GM12873 (cell line): ENCODE results near the gene VIT.

Experiments used
- CTCF ChIP-seq: IDR thresholded peaks from 2 replicates; pipeline ENCODE4 v1.5.1; 2012; ENCODE audit warnings: low read depth, mild to moderate bottlenecking, moderate library complexity, low read length, control low read depth; ENCODE audit not compliant: insufficient read depth; ENCODE audit errors: missing control alignments

Gene VIT

GRCh38 chr2:36697424-36698066 is 1.0 kb downstream of the VIT start:
- no peak for TF ChIP-seq CTCF

DNA sequence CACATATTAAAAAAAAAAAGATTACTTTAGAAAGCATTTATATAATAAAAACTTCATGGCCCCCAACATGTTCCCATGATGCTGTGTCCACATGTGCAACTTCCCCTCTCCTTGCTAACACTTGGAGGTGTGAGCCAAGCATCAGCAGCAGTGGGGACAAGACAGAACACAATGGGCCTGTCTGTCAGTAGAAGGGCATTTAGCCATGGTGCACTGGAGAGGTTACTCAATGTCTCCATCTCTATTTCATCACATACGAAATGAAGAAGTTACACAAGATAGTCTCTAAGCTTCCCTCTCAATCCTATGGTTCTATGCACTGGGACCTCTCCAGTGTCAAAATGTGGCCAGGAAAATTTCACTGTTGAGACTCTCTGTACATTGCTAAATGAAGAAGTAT is 2.5 kb downstream of the VIT start:
- TF ChIP-seq CTCF: no peak

DNA sequence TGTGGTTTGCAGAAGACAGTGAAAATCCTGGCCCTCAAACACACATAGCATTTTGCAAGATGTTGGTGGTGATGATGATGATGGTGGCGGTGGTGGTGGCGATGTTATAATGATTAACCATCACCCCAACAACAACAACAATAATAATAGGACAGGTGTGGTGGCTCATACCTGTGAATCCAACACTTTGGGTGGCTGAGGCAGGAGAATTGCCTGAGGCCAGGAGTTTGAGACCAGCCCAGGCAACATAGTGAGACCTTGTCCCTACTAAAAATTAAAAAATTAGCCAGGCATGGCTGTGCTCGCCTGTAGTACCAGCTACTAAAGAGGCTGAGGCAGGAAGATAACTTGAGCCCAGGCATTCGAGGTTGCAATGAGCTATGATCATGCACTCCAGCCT is 3.8 kb downstream of the VIT start:
- TF ChIP-seq CTCF: no peak

DNA sequence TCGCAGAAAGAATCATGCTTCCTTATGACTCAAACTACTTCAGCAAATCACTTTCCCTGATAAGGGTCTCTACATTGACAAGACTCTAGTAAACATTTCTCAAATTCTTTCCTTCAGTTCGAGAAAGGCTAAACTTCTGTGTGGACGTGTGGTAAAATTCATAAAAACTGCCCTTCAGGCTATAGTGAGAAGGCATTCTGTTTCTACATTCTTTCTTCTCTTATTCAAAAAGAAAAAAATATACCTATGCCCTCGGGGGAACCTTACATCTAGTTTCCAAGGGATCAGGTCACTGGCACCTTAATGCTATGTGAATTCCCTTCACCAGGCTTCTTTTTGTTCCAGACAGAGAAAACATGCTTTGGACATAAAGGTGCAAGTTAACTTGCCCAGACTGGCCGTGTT is 4.9 kb downstream of the VIT start:
- TF ChIP-seq CTCF: no peak

GRCh38 chr2:36701918-36702317 is 5.4 kb downstream of the VIT start:
- TF ChIP-seq CTCF: no peak

GRCh38 chr2:36702781-36703180 is 6.3 kb downstream of the VIT start:
- no peak for TF ChIP-seq CTCF

DNA sequence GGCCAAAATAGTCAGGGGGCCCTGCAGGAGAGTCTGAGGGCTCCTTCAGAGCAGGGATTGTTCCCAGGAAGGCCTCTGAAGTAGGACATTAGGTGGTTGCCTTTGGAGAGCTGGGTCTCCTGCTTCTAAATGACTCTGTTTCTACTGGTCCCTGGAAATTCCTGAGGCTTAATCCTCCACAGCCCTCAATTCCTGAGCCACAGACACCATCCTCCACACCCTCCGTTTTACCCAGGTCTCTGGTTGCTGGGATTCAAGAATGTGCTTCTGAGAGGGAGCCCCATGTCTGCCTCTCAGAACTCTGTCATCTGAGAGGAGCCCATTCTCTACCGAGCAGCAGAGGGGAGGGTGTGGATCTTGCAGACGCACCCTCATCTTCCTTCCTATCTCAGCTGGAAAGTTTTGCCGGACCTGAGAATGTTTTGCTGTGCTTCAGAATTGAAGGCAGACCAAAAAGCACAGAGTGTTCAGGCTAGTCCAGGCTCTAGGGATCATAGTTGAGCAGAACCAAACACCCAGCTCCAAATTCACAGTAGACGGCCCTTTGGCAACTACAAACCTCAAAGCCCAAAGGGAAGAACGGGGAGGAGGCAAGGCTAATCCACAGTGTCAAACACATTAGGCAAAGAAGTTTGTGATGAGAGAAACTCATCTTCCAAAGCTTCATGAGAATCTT is 8.1 kb downstream of the VIT start:
- no peak for TF ChIP-seq CTCF
